Stimulated activated CD4-positive, alpha-beta T cell treated with anti-CD3 and anti-CD28 coated beads, Interleukin-2, amount 100 ng/mL, for 4 hours (primary cell): ENCODE results near the gene MAN1B1.

Experiments used
- DNase-seq: peaks from one replicate; pipeline ENCODE4 v3.0.0-alpha.2; 2020; ENCODE audit warnings: low read depth

Gene MAN1B1

GRCh38 chr9:137085920-137086530 lies 760 bp upstream of the MAN1B1 start:
- no peak for DNase-seq

GRCh38 chr9:137087409-137087925 lies 682 bp downstream of the MAN1B1 start:
- DNase-seq = no peak

GRCh38 chr9:137088121-137088520 lies 1.3 kb downstream of the MAN1B1 start:
- no peak for DNase-seq

- no peak for DNase-seq
Observed at GRCh38 chr9:137089232-137089947, 2.6 kb downstream of the MAN1B1 start.

GRCh38 chr9:137095664-137096517 lies 9.1 kb downstream of the MAN1B1 start:
- DNase-seq = peak; percentile 77

- no peak for DNase-seq
Observed at GRCh38 chr9:137096785-137097546, 10.2 kb downstream of the MAN1B1 start.

- no peak for DNase-seq
Observed at GRCh38 chr9:137097761-137098462, 11.1 kb downstream of the MAN1B1 start.

GRCh38 chr9:137099231-137099630 lies 12.4 kb downstream of the MAN1B1 start:
- no peak for DNase-seq

- DNase-seq = no peak
Observed at GRCh38 chr9:137103206-137103999, 16.6 kb downstream of the MAN1B1 start.

- no peak for DNase-seq
Observed at GRCh38 chr9:137105814-137106661, 19.3 kb downstream of the MAN1B1 start.

- no peak for DNase-seq
Observed at GRCh38 chr9:137106662-137107250, 20.0 kb downstream of the MAN1B1 start.

- DNase-seq = no peak
Observed at GRCh38 chr9:137107312-137107921, 20.6 kb downstream of the MAN1B1 start.

- DNase-seq = no peak
Observed at GRCh38 chr9:137107982-137108381, 21.2 kb downstream of the MAN1B1 start.

GRCh38 chr9:137108608-137109249 lies 21.9 kb downstream of the MAN1B1 start:
- DNase-seq = no peak

- no peak for DNase-seq
Observed at GRCh38 chr9:137109250-137110146, 22.7 kb downstream of the MAN1B1 start.

GRCh38 chr9:137110147-137110910 lies 23.5 kb downstream of the MAN1B1 start:
- DNase-seq = no peak
